HG02623 (cell line): Measurements from ENCODE around the gene CAPN8.

Source experiments
- ATAC-seq: cut with Tn5 transposase; IDR thresholded peaks from one replicate; pipeline ENCODE4 v1.9.1; 2021; ENCODE audit warnings: moderate library complexity; ENCODE audit not compliant: unreplicated experiment

CAPN8 gene

GRCh38 chr1:223702735-223703667 lies 37.5 kb upstream of the CAPN8 start:
- ATAC-seq, result no peak

- no peak for ATAC-seq
Measured at GRCh38 chr1:223700942-223701637, 35.6 kb upstream of the CAPN8 start.

DNA sequence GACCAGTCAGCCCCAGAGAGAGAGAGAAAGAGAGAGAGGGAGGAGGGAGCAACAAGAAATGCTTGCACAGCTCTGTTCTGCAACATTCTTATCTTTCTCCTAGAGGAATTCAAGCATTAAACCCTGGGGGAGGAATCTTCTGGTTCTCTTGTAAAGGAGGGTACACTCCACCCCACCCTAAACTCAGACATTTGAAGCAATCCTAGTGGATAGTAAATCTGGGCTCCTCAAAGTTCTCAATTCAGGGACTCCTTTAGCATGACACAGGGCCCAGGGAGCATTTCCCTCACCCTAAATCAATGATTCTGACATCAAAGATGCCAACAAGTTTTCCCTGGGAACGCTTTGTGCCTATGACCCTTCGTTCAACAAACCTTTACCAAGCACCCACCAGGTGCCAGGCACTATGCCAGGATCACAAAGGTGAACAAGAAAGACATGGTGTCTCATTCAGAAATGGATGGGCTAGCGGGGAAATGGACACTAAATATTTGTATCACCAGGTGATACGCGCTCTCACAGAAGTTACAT lies 35.0 kb upstream of the CAPN8 start:
- no peak for ATAC-seq

DNA sequence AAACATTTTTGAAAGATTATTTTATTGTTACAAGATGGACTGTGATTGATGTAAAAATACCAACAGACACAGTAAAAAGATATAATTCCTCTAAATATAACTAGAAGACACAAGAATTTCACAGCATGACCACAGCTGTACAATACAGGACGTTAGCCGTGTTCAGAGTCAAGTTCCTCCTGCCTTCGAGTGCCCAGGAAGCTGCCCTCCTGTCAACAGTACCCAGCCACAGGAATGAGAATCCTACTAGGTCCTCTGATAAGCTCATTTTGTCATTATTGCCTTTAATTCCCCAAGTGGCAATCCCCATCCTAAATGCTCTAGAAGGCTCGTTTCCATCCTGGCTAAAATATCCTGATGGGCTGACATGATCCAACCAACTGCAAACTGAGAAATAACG lies 30.4 kb upstream of the CAPN8 start:
- ATAC-seq, result no peak

DNA sequence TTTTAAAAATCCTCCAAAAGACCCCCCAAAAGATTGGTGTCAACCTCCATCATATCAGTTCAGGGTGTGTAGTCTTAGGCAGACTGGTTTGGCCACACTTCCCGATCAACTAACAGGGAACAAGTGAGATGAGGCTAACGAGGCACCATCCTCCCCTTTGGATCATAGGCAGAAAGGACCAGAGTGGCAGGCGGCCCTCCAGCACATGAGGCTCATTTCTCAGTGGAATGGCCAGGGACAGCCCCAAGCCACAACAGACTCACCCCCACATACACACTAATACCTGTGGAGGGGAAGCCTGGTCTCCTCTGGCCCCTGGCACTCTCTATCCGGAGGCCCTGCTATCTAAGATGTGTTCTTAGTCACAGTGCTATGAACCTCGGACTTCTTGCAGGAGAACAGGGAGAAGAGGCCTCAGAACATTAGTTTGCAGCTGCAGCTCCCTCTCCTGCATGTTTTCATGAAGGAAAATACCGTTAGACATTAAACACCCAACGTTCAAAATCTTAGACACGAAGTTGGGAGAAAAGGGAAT lies 29.6 kb upstream of the CAPN8 start:
- ATAC-seq, result no peak

DNA sequence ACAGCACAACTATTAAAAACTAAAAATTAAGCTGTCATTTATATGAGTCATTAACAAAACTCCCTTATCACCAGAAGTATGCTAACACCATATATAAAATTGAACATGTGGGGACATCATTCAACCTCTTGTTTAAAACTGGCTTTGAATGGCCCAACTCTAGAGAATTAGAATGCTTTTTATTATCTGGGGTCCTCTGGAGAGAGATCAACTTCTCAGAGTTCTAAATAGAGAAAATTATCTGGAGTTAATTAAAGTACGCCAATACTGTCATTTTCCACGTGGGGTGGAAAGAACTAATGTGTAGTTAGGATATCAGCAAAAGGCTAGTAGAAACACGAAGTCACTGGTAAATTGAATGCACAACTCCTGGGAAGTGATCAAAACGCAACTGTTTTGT lies 25.6 kb upstream of the CAPN8 start:
- no peak for ATAC-seq

GRCh38 chr1:223684488-223684792 lies 18.9 kb upstream of the CAPN8 start:
- ATAC-seq, result no peak

DNA sequence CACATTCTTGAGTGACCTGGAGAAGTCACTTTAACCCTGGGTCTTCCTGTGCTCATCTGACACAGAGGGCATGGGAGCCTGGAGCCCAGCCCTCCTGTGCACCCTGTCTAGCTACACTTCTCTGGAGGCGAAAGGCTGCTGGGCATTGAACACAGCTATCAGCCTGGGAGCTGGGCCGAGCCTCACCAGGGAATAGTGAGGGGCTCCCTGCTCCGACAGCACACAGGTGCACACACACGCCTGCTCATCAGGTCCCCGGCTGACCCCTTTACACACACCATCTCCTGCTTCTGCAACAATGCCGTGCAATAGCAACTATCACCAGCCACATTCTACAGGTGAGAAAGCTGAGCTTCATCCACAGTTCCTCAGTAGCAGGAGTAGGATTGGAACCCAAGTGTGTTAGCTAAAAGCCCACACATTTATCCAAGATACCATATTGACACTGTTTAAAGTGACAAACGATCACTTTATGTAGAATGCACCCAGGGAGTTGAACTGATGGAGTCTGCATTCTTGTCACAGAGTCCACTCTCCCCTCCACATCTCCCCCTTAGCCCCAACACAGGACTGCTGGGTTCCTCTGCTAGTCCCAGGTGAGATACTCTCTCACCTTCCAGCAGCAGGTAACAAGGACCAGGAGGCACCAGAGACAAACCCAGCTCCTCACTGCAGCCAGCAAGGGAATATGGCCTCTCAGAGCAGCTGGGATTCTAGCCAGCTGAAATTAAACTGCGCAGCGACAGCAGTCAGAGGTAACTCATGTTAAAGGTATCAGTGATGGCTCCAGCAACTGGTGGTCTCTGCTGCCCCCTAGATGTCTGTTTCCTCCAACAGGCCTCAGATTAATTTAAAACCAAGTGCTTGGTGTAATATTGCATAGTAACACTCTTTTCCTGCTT lies 18.3 kb upstream of the CAPN8 start:
- ATAC-seq, result no peak

DNA sequence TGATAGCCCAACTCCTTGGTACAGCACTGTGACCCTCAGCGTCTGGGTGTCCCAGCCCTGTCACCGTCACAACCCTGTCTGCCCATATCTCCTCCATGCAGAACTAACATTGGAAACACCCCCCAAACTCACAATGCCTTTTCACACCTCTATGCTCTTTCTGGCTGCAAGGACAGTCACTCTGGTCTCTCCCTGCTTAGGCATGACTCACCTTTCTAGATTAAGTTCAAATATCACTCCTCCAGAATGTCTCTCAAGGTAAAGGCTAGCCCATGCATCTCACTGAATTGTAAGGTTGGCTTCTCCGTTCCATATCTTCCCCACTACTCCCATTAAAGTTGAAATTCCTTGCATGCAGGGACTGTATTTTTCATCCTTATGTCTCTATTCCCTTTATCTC lies 17.0 kb upstream of the CAPN8 start:
- no peak for ATAC-seq

- no peak for ATAC-seq
Measured at GRCh38 chr1:223680188-223680587, 14.7 kb upstream of the CAPN8 start.

- ATAC-seq, result no peak
Measured at GRCh38 chr1:223678841-223679240, 13.3 kb upstream of the CAPN8 start.

DNA sequence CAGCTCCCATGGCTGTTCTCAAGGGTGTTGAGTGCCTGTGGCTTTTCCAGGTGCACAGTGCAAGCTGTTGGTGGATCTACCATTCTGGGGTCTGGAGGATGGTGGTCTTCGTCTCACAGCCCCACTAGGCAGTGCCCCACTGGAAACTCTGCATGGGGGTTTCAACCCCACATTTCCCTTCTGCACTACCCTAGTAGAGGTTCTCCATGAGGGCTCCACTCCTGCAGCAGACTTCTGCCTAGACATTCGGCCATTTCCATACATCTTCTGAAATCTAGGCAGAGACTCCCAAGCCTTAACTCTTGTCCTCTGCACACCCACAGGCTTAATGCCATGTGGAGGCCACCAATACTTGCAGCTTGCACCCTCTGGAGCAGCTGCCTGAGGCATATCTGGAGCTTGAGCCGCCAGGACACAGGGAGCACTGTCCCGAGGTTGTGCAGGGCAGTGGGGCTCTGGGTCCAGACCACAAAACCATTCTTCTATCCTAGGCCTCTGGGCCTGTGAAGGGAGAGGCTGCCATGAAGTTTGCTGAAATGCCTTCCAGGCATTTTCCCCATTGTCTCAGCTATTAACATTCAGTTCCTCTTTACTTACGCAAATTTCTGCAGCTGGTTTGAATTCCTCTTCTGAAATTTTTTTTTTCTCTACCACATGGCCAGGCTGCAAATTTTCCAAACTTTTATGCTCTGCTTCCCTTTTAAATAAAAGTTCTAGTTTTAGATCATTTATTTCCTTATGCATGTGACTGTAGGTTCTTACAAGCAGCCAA lies 8.8 kb upstream of the CAPN8 start:
- no peak for ATAC-seq

- ATAC-seq, result no peak
Measured at GRCh38 chr1:223670458-223671159, 5.1 kb upstream of the CAPN8 start.

- no peak for ATAC-seq
Measured at GRCh38 chr1:223669003-223669795, 3.7 kb upstream of the CAPN8 start.

DNA sequence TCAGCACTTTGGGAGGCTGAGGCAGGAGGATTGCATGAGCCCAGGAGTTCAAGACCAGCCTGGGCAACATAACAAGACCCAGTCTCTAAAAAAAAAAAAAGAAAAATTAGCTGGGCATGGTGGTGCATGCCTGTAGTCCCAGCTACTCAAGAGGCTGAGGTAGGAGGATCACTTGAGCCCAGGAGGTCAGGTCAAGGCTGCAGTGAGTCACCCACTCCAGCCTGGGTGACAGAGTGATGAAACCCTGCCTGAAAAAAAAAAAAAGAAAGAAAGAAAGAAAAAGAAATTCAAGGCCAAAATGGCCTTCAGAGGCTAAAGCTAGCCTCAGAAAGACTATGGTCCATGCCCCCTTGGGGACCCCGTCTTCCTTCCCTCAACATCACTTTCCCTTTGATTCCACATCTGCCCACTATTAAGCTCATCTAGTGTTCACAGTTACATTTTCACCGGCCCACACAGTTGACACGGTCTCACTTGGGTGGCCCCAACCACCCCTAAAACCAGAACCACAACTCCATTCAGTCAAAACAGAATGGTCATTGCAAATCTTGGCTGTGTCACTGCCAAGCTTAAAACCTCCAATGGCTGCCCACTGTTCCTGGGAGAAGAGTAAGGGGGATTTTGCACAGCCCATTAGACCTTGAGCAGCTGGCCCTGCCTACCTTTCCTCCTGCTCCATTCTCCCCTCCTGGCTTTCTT lies 2.1 kb upstream of the CAPN8 start:
- ATAC-seq, result no peak

DNA sequence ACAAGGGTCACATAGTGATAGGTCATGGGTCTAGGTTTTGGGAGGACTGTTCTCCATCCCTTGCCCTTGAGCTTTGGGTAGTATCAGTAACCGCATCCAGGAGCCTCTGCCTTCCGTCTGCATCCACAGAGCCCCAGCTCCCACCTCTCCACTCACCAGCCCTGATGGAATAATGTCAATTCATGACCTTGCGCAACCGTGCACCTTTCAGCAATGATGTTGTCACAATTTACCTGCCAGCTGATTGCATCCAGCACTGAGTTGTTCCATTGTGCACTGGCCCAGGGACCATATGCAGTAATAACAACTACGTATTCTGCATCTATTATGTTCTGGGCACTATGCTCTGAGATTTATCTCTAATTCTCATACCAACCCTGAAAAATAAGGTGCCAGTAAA lies 1.4 kb downstream of the CAPN8 start:
- no peak for ATAC-seq

DNA sequence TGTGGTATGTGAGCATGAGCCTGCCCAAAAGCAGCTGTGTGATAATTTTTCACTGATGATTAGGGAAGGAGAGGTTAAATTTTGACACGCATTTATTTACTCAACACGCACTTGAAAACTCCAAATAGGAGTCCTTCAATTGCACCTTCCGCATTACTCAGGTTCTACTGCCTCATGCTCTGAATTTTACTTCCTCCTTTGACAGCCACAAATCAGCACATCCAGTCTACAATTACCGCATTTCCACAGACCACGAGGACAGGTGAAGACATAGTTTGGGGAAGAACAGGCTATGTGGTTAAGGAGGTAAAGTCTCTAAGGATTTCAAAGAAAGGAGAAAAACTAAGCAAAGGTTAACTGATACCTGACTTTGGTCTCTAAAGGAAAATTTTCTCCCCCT lies 2.6 kb downstream of the CAPN8 start:
- ATAC-seq, result no peak

DNA sequence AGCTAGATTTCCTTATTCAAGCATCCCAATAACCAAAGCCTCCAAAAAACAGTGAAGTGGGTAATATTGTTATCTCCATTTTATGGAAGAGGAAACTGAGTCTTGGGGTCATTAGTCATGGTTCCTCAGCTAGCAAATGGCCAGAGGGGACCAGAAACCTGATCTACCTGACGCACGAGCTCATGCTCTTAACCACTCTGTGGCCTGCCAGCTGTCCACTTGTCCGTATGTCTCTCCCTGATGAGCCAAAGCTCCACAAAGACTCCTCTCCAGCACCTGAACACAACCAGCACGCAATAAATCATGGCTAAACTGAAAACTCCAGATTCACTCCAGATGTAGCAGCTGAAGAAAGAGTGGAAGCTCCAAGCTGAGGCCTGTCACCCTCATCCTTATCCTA lies 5.8 kb downstream of the CAPN8 start:
- ATAC-seq, result no peak
